Trophoblast cell (in vitro differentiated cells and primary cell): ENCODE data around the gene KCNK5.
A peak's percentile ranks its signal among the peaks of the same experiment; 100 is the strongest.

Experiments
- DNase-seq, 2 donors: peaks; one replicate each; pipeline ENCODE4 v3.0.0-alpha.2; 2016
- H2AFZ ChIP-seq: 2 replicates; pipeline ENCODE4 v1.6.1; 2013; ENCODE audit warnings: low read length, moderate library complexity, mild to moderate bottlenecking; ENCODE audit not compliant: insufficient read depth, poor library complexity
- H2AK5ac ChIP-seq: 2 replicates; pipeline ENCODE4 v1.6.1; 2013; ENCODE audit warnings: mild to moderate bottlenecking, low read length
- H2BK120ac ChIP-seq: 2 replicates; pipeline ENCODE4 v1.6.1; 2013; ENCODE audit warnings: low read length, mild to moderate bottlenecking, moderate library complexity; ENCODE audit not compliant: insufficient read depth, poor library complexity
- H2BK12ac ChIP-seq: 2 replicates; pipeline ENCODE4 v1.6.1; 2013; ENCODE audit warnings: mild to moderate bottlenecking, low read length, moderate library complexity
- H2BK5ac ChIP-seq: 2 replicates; pipeline ENCODE4 v1.6.1; 2013; ENCODE audit warnings: low read length, low read depth, moderate library complexity, mild to moderate bottlenecking; ENCODE audit not compliant: poor library complexity
- H3K14ac ChIP-seq: 2 replicates; pipeline ENCODE4 v1.6.1; 2013; ENCODE audit warnings: mild to moderate bottlenecking, low read length
- H3K18ac ChIP-seq: 2 replicates; pipeline ENCODE4 v1.6.1; 2013; ENCODE audit warnings: mild to moderate bottlenecking, low read length
- H3K23ac ChIP-seq: 2 replicates; pipeline ENCODE4 v1.6.1; 2013; ENCODE audit warnings: low read length
- H3K27ac ChIP-seq: 2 replicates; pipeline ENCODE4 v1.5.1; 2013; ENCODE audit warnings: low read depth, mild to moderate bottlenecking, inconsistent platforms, low read length, moderate library complexity
- H3K27me3 ChIP-seq: 2 replicates; pipeline ENCODE4 v1.6.1; 2013; ENCODE audit warnings: inconsistent platforms, mild to moderate bottlenecking, low read length, moderate library complexity; ENCODE audit not compliant: insufficient read depth
- H3K36me3 ChIP-seq, 2 experiments: 1 replicate in 1 of 2; 2 replicates in 1 of 2; pipeline ENCODE4 v1.6.1; 2013; ENCODE audit warnings: low read length in 2 of 2, mild to moderate bottlenecking in 2 of 2, moderate library complexity in 1 of 2; ENCODE audit not compliant: insufficient read depth in 2 of 2, control insufficient read depth in 1 of 2
- H3K4ac ChIP-seq: 2 replicates; pipeline ENCODE4 v1.6.1; 2013; ENCODE audit warnings: low read depth, mild to moderate bottlenecking, low read length, moderate library complexity
- H3K4me1 ChIP-seq, 2 experiments: 1 replicate in 1 of 2; 2 replicates in 1 of 2; pipeline ENCODE4 v1.6.1; 2013; ENCODE audit warnings: low read length in 2 of 2, mild to moderate bottlenecking in 2 of 2, moderate library complexity in 1 of 2; ENCODE audit not compliant: insufficient read depth in 2 of 2, control insufficient read depth in 1 of 2
- H3K4me2 ChIP-seq: 2 replicates; pipeline ENCODE4 v1.6.1; 2013; ENCODE audit warnings: inconsistent platforms, mild to moderate bottlenecking, low read length, moderate library complexity
- H3K4me3 ChIP-seq: 2 replicates; pipeline ENCODE4 v1.5.1; 2013; ENCODE audit warnings: mild to moderate bottlenecking, low read depth, low read length, inconsistent platforms
- H3K79me1 ChIP-seq: one replicate; pipeline ENCODE4 v1.6.1; 2013; ENCODE audit warnings: low read length
- H3K79me2 ChIP-seq: 2 replicates; pipeline ENCODE4 v1.6.1; 2013; ENCODE audit warnings: low read length, mild to moderate bottlenecking; ENCODE audit not compliant: control insufficient read depth, insufficient read depth, poor library complexity
- H3K9ac ChIP-seq: 2 replicates; pipeline ENCODE4 v1.6.1; 2013; ENCODE audit warnings: mild to moderate bottlenecking, low read length
- H3K9me3 ChIP-seq: 2 replicates; pipeline ENCODE4 v1.6.1; 2013; ENCODE audit warnings: low read depth, mild to moderate bottlenecking, control low read depth, inconsistent platforms, low read length; ENCODE audit not compliant: insufficient read depth
- H4K12ac ChIP-seq: 2 replicates; pipeline ENCODE4 v1.6.1; 2013; ENCODE audit warnings: low read depth, mild to moderate bottlenecking, low read length, moderate library complexity
- H4K8ac ChIP-seq: 2 replicates; pipeline ENCODE4 v1.6.1; 2013; ENCODE audit warnings: low read depth, mild to moderate bottlenecking, low read length, moderate library complexity
- H4K91ac ChIP-seq: one replicate; pipeline ENCODE4 v1.6.1; 2013; ENCODE audit warnings: low read depth, mild to moderate bottlenecking, low read length, moderate library complexity
- WGBS: extraction: QIAGEN DNeasy Blood & Tissue Kit; methylation state at CpG from one replicate; pipeline ENCODE4 v1.1.7; 2013; ENCODE audit warnings: missing lambda C conversion rate; ENCODE audit not compliant: insufficient read length, insufficient coverage; ENCODE audit errors: extremely low coverage; 5-methylcytosine and 5-hydroxymethylcytosine counted together

Gene KCNK5

GRCh38 chr6:39233333-39233732, 4.1 kb upstream of the KCNK5 start:
- Histone ChIP-seq H2BK120ac (no peak overlapping the region), H3K27me3 (peaks cover 2% of the 10 kb centered on the region), H3K79me2 (peaks cover under 1% of the 10 kb centered on the region), H3K36me3 (no peaks in the 10 kb centered on the region), H4K12ac (no peak overlapping the region), H2AK5ac (no peak overlapping the region), H3K9ac (no peak overlapping the region), H2BK5ac (no peak overlapping the region), H3K18ac (no peak overlapping the region), H2BK12ac (no peak overlapping the region), H3K79me1 (no peaks in the 10 kb centered on the region), H3K4me1 (peaks cover 10 to 12% of the 10 kb centered on the region in 2 experiments), H3K4me2 (no peak overlapping the region), H3K27ac (no peak overlapping the region), H2AFZ (no peak overlapping the region), H4K8ac (no peak overlapping the region), H3K4ac (no peak overlapping the region), H3K4me3 (no peak overlapping the region), H3K14ac (no peak overlapping the region), H3K9me3 (no peaks in the 10 kb centered on the region), H4K91ac (no peak overlapping the region), H3K23ac (no peak overlapping the region)
- DNase-seq, result no peak
- no CpG with 5 or more reads among the region's 8 CpGs for WGBS

- H3K4ac ChIP-seq, result no peak overlapping the region
- no peak overlapping the region for H2AK5ac ChIP-seq
- no peak overlapping the region for H3K4me3 ChIP-seq
- no peaks in the 10 kb centered on the region for H3K79me1 ChIP-seq
- no peak overlapping the region for H3K27ac ChIP-seq
- no CpG with 5 or more reads among the region's 7 CpGs for WGBS
- no peak overlapping the region for H3K9ac ChIP-seq
- DNase-seq, result no peak
- peaks cover 10 to 17% of the 10 kb centered on the region in 2 experiments for H3K4me1 ChIP-seq
- H3K27me3 ChIP-seq, result peaks cover 2% of the 10 kb centered on the region
- peaks cover 2% of the 10 kb centered on the region for H3K79me2 ChIP-seq
- H2BK12ac ChIP-seq, result no peak overlapping the region
- H3K36me3 ChIP-seq, result no peaks in the 10 kb centered on the region
- no peak overlapping the region for H4K8ac ChIP-seq
- H2AFZ ChIP-seq, result no peak overlapping the region
- H4K91ac ChIP-seq, result no peak overlapping the region
- no peak overlapping the region for H3K18ac ChIP-seq
- no peak overlapping the region for H3K23ac ChIP-seq
- no peak overlapping the region for H3K14ac ChIP-seq
- H2BK5ac ChIP-seq, result no peak overlapping the region
- H2BK120ac ChIP-seq, result no peak overlapping the region
- H3K4me2 ChIP-seq, result no peak overlapping the region
- H4K12ac ChIP-seq, result no peak overlapping the region
- no peaks in the 10 kb centered on the region for H3K9me3 ChIP-seq
Measured at GRCh38 chr6:39231521-39232243, 2.4 kb upstream of the KCNK5 start.

GRCh38 chr6:39230654-39231035, 1.4 kb upstream of the KCNK5 start:
- no peaks in the 10 kb centered on the region for H3K79me1 ChIP-seq
- H2BK120ac ChIP-seq, result no peak overlapping the region
- H3K14ac ChIP-seq, result no peak overlapping the region
- H3K9ac ChIP-seq, result no peak overlapping the region
- no peak overlapping the region for H3K27ac ChIP-seq
- H4K12ac ChIP-seq, result no peak overlapping the region
- H3K4me3 ChIP-seq, result no peak overlapping the region
- H2BK12ac ChIP-seq, result no peak overlapping the region
- H3K27me3 ChIP-seq, result peaks cover 2% of the 10 kb centered on the region
- no peak overlapping the region for H3K23ac ChIP-seq
- H3K9me3 ChIP-seq, result no peaks in the 10 kb centered on the region
- no peak overlapping the region for H4K91ac ChIP-seq
- no CpG with 5 or more reads among the region's 3 CpGs for WGBS
- no peak overlapping the region for H3K4ac ChIP-seq
- H3K4me2 ChIP-seq, result no peak overlapping the region
- H2AK5ac ChIP-seq, result no peak overlapping the region
- no peaks in the 10 kb centered on the region for H3K36me3 ChIP-seq
- no peak for DNase-seq
- H3K79me2 ChIP-seq, result peaks cover 2% of the 10 kb centered on the region
- no peak overlapping the region for H2AFZ ChIP-seq
- H2BK5ac ChIP-seq, result no peak overlapping the region
- peaks cover 10 to 17% of the 10 kb centered on the region in 2 experiments for H3K4me1 ChIP-seq
- no peak overlapping the region for H3K18ac ChIP-seq
- no peak overlapping the region for H4K8ac ChIP-seq

DNA sequence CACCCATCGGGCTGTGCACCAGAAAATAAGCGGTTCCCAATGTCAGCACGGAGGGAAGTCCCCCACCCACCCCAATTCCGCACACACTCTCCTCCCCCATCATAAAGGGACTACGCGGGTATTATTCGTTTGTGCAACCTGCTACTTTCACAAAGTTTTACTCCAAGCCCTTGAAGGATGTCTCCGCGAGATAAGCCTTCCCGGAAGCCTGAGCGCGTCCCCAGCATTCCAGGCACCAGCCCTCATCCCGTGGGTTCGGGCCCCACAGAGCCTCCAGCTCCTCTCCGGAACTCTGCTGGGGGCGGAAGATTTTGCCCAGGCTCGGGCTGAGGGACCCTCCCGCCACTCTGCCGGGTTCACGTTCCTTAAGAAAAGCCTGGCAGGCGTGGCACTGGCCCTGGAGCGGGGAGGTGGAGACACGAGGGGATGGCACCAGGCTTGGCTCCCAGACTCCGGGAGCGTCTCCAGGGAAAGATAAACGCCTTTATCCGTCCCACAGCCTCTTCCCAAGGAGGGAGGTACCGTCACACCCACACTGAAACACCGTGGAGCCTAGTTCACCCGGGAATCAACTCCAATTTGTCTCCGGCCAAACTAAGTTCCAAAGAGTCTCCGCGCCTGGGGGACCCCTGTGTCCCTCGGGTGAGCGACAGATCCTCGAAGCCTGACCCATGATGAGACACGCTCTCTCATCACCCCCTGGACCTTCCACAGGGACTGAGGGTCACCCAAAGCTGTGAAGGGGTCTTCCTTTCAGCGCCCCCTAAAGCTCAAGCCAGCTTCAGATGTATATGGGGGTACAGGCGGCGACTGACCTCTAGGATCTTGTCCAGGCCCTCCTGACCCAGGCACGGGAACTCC, 934 bp downstream of the KCNK5 start:
- H3K9me3 ChIP-seq, result no peaks in the 10 kb centered on the region
- no peak overlapping the region for H2BK5ac ChIP-seq
- no peak overlapping the region for H4K8ac ChIP-seq
- peak; percentile 39 to 47 for DNase-seq
- no peak overlapping the region for H2BK120ac ChIP-seq
- peak overlapping the region; percentile 71 for H3K4me3 ChIP-seq
- peak overlapping the region; percentile 73 for H3K4me2 ChIP-seq
- H3K9ac ChIP-seq, result no peak overlapping the region
- H3K14ac ChIP-seq, result no peak overlapping the region
- H3K4ac ChIP-seq, result no peak overlapping the region
- H3K4me1 ChIP-seq, result peaks cover 10 to 17% of the 10 kb centered on the region in 2 experiments
- no peak overlapping the region for H2BK12ac ChIP-seq
- no peaks in the 10 kb centered on the region for H3K36me3 ChIP-seq
- no peak overlapping the region for H3K23ac ChIP-seq
- no peak overlapping the region for H4K12ac ChIP-seq
- H3K27ac ChIP-seq, result no peak overlapping the region
- no peaks in the 10 kb centered on the region for H3K79me1 ChIP-seq
- peaks cover 2% of the 10 kb centered on the region for H3K27me3 ChIP-seq
- peaks cover 2% of the 10 kb centered on the region for H3K79me2 ChIP-seq
- no peak overlapping the region for H2AK5ac ChIP-seq
- no peak overlapping the region for H4K91ac ChIP-seq
- H2AFZ ChIP-seq, result peak overlapping the region; percentile 70
- H3K18ac ChIP-seq, result peak overlapping the region; percentile 18
- WGBS, result no CpG with 5 or more reads among the region's 41 CpGs
